ENCODE data around the gene KDM4C.
"Not testable (repeated sequence)": the region's sequence is repeated elsewhere in the genome, so short reads cannot be mapped to it uniquely, and the experiment has no call there.

KDM4C gene

DNA sequence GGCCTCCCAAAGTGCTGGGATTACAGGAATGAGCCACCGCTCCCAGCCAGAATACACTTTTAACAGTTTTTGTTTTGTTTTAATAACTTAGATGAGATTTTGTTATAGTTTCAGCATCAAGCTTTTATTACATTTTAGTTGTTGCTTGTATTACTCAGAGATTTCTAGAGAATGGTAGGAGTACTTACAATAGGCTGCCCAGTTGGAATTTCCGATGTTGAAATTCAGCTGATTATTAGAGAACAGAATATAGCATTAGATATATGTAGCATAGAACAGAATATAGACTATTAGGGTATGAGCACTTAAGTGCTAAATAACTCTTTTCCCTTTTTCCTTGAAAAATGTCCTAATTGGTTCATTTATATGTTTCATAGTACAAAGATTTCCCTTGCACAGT is 6.2 kb downstream of the KDM4C start:
- no peak for DNase-seq (ENCODE audit: low read depth in 3 of 3)

DNA sequence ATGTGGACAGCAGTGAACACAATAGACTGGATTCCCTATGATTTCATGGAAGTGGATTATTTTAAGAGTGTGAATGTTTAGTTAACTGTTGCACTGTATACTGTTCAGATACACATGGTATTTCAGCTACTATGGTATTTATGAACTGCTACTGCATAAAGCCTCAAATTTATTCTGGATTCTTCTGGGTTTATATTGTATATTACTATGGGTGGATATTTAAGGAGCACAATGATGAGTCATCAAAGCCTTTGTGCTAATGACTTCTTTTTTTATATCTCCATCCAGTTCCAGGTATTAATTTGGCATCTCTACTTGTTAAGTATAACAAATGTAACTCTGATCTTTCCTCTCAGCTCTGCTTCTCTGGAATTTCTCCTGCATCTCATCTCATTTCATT is 6.8 kb downstream of the KDM4C start:
- no peak for DNase-seq (ENCODE audit: low read depth in 3 of 3)

DNA sequence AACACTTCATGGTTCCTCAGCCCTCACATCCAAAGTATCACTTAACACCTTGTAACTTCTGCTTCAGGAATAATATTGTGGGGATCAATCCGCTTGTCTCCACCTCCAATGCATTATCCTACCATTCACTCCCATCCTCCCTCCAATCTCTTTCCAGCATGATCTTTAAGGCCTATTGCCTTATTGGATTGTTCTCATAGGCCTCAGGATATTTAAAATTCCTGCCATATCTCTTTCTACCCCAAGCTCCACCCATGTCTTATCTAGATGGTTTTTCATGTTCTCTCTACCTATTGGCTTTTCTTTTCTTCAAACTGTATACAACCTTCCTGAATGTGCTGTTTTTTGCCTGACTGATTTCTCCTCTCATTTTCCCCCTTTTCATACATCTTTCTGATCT is 7.2 kb downstream of the KDM4C start:
- DNase-seq (ENCODE audit: low read depth in 3 of 3), result no peak

DNA sequence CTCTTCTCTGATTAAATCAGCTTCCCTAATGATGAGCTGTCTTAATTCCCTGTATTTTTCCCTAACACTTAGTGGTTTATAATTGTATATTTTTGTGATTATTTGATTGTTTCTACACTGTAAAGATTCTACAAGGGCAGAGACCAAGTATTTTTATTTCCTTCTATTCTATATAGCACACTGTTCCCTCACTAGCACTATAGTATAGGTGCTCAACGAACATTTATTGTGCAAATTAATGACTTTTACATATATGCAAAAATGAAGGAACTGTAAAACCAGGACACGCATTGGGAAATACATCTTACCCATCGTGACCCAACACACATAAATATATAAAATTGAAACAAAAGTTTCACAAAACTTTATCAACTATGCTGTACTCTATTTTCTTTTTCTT is 7.6 kb downstream of the KDM4C start:
- DNase-seq (ENCODE audit: low read depth in 3 of 3), result no peak

DNA sequence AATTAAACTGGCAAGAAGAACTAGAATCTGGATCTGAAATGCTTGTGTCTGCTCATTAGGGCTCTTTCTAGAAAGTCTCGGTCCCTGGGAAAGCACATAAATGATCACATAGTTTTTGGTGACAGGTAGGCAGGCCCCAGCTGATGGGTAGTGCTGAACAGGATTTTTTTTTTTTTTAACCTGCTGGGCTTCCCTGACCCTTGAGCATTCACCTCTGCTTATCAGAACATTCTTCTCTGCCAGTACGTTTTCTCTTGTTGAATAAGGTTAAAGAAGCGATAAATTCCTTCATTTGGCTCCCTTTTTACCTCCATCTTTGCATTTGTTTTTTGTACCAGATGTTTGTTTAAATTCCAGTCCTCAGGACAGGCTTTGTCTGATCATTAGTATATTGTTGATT is 8.8 kb downstream of the KDM4C start:
- no peak for DNase-seq (ENCODE audit: low read depth in 3 of 3)

DNA sequence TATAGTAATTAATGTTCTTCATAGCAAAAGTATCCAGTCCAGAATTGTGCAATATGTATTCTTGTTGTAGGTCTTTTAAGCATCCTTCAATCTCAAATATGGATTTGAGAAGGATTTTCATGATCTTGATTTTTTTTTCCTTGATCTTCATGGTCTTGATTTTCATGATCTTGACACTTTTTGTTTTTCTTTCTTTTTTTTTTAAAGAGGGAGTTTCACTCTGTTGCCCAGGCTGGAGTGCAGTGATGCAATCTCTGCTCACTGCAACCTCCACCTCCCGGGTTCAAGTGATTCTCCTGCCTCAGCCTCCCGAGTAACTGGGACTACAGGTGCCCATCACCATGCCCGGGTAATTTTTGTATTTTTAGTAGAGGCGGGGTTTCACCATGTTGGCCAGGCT is 10.8 kb downstream of the KDM4C start:
- not testable (repeated sequence) for DNase-seq (ENCODE audit: low read depth in 3 of 3)

DNA sequence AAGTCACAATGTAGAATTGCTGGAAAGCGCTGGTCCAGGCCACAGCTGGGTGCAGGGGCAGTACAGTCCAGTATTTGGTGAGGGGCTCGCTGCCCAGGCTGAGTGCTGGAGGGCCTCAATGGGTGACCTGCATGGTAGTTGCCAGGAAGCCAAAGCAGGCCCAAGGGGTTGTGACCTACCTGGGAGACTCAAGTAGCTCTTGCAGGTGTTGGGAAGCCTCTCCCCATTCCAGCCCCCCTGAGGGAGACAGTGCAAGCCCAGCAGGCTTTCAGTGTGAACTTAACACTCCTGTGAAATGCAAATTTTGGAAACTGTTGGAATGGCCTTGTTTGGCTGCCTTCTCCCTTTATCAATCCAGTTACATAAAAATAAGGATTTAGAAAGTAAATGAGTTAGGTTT is 13.9 kb downstream of the KDM4C start:
- no peak for DNase-seq (ENCODE audit: low read depth in 3 of 3)

DNA sequence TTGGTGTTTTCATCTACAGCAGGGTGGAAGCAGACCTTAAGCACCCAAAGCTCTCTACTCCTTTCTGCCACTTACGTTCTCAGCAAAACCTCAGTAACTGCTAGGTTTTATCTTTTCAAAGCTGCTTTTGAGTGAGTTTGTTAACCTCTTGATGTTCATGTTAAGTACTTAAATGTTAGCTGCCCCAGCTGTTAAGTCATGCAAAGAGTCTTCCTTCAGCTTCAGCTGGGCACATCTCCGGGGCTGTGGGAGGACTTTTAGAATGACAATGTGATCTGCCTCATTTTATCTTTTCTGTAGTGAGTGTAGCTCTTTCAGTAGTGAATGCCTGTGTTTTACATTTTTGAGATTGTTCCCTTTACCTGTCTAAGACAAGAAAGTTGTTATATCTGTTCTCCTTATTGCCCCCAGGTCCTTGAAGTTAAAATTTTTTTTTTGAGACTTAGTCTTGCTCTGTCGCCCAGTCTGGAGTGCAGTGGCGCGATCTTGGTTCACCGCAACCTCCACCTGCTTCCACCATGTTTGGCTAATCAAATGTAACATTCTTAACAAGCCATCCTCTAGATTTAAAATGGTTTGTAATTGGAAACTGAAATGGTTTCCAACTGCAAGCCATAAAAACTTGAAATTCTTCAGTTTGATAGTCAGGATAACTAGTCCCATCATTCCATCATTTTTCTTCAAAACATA is 19.6 kb downstream of the KDM4C start:
- no peak for DNase-seq (ENCODE audit: low read depth in 3 of 3)

DNA sequence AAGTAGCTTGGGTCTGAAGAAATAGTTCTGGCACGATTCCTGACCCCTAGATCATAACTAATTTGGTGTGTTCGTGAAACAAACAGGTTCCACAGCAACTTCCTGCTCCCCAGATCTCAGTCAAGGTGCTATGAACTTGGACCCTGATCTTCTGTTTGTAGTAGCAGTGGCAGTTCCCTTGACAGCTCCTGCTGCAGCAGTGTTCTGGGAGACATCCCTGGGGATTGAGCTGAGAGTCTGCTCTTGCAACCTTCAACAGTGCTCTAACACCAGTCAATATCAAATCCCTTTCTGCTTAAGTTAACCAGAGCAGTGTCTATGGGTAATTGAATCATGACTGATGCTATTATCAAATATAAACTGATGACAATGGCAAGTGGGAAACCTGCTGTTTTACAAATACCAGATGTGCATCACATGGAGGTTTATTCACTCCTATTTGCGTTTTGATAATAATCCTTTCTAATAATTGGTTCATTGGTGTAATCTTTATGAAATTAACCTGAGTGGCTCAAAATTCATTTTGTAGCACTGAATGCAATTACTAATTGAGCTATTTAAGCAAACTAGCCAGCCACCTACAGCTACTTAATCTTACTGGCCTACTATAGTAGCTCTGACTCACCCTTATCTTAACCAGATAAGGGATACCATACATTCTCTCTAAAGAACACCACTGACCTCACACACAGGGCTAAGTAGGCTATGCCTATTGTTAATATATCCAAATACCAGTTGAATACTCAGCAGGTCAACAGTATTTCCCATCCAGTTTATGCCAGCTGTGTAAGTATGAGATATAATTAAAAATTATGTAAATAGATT is 21.9 kb downstream of the KDM4C start:
- DNase-seq (ENCODE audit: low read depth in 3 of 3), result no peak

DNA sequence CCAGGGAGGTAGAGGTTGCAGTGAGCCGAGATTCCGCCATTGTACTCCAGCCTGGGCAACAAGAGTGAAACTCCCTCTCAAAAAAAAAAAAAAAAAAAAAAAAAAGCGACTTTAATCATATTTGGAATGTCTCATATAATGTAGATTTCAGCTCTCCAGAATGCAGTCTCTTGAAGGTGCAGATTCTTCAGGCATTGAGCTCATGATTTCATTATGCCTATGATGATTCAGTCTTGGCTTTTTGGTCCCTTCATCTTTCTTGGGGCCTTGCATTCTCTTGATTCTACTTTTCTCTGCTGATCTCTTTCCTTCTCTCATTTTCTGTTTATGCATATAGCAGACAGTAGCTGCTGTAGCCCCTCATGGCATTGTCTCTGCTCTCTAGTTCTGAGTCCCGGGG is 22.9 kb downstream of the KDM4C start:
- no peak for DNase-seq (ENCODE audit: low read depth in 3 of 3)

DNA sequence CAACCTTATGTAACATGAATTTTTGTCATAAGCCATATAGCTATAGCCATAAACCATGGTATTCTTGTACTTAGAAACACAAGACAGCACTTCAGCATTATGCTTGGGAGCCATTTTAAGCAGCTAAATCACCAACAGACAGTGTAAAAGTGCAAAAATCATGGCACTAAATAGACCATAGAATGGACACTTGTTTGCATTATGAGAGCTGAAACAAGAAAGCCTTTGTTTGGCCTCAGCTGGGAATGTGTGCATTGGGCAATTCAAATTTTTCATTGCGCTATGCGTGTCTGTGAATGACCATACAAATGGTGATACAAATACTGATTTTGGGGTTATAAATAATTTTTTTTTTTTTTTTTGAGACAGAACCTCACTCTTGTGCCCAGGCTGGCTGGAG is 23.7 kb downstream of the KDM4C start:
- DNase-seq (ENCODE audit: low read depth in 3 of 3), result no peak

DNA sequence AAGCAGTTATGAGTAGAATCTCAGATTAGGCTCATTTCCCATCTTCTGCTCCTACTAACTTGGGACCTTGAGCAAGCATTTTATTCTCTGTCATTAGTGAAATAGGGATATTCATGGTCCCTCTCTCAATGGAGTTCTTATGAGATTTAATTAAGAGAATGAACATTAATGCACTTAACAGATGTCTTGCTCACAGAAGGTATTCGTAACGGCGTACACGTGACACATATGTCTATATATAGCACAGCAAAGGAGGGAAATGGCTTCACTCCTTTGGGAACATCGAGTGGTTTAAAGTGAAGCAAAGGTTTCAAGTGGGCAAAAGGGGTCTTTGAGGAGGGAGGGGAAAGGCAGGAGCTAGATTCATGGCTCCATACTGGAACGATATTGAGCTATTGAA is 24.6 kb downstream of the KDM4C start:
- no peak for DNase-seq (ENCODE audit: low read depth in 3 of 3)

DNA sequence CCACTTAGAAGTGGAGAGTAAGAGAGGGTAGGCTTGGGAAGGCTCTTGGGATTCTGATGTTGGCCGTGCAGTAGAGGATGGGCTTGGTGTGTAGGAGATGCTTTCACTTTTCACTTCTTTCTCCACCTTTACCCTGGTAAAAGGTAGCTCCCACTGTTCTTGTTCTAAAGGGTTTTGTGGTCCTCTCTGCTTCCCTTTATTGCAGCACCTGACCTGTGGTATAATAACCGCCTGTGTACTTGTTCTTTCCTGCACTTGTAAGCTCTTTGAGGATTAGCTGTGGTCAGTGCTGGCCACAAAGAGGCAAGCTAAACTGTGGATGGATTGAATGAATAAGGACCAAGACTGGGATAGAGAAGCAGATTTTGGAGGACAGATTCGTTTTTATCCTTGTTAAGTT is 25.2 kb downstream of the KDM4C start:
- no peak for DNase-seq (ENCODE audit: low read depth in 3 of 3)

DNA sequence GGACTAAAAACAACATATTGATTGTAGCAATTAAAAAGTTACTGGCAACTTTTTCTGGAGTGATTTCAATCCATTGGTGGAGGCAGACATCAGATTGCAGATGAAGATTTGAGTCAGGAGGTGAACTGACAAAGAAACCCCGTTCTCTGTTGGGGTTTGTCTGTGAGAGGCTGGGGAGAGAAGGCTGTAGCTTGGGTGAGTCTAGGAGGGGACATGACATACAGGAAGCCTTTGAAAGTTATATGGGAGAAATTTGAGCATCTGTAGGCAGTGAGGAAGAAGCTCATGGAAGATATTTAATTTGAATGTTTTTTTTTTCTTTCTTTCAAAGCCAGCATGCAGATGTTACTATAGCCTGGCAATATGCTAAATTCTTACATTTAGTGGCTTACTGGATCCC is 26.0 kb downstream of the KDM4C start:
- DNase-seq (ENCODE audit: low read depth in 3 of 3), result no peak

DNA sequence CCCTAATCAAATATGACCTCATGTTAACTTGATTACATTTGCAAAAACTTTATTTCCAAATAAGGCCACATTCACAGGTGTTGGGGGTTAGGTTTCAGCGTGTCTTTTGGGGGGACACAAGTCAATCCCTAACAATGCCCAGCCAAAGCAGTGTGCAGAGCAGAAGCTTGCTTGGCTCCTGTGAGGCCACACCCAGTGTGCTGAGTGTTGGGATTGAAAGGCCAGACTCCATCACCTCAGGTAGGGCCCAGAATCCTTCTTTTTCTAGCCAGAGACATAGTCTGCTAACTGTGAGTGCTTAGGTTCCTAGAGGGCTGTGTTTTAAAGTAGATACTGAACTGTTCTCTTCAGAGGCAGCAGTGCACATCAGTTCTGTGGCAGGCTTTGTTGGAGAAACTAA is 27.9 kb downstream of the KDM4C start:
- DNase-seq (ENCODE audit: low read depth in 3 of 3), result no peak

DNA sequence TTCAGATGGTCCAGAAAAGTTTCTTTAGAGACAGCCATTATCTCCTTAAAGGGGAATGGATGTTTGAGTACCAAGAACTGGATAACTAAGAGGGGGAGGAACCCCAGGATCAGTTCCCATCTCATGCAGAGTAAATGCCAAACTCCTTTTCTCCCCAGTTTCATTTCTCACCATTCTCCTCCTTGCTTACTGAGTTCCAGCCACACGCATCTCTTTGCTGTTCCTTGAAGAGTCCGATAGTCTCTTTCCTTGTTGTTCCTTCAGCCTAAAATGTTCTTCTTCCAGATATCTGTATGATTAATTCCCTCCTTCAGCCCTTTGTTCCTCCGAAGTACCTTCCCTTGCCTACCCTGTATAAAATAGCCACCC is 30.0 kb downstream of the KDM4C start:
- DNase-seq (ENCODE audit: low read depth in 3 of 3), result no peak

DNA sequence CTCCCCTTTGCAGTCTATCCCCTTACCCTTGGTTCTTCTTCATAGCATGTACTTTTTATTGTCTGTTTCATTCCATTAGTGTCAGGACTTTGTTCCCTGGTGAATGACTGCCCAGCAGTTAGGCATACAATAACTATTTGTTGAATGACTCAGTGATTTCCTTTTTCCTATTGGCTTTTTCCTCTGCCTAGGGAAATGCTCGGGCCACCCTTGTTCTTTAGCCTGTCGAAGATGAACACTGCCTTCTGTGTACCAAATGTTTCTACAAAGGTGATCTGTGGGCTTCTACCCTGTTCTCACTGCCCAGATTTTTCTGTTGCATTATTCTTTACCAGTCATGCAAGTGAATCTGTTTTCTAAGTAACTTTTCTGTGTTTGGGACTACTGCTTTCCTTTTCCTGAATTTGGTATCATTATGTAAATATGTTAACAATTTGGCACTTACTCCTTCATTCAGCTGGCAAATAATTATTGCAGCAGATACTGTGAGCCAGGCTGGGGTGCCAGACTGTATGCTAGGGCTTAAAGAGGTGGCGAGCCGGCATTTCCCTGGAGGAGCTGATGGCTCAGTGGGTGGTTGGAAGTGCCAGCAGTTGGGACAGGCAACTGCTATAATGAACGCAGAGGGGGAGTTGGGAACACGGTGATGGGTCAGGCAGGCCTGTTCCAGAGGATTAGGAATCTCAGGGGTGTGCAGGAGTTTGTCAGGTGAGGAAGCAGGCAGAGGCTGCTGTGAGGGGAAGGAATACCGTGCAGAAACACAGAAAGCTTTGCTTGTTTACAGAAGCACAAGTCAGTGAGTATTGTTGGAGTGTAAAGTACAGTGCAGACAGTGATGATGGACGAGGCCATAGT is 30.6 kb downstream of the KDM4C start:
- no peak for DNase-seq (ENCODE audit: low read depth in 3 of 3)

DNA sequence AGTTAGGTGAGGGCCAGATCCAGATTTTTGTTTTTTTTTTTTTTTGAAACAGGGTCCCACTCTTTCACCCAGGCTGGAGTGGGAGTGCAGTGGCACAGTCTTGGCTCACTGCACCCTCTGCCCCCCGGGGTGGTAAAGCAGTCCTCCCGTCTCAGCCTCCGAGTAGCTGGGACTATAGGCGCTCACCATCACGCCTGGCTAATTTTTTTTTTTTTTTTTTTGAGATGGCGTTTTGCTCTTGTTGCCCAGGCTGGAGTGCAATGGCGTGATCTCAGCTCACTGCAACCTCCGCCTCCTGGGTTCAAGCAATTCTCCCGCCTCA is 31.2 kb downstream of the KDM4C start:
- DNase-seq (ENCODE audit: low read depth in 3 of 3), result not testable (repeated sequence)

DNA sequence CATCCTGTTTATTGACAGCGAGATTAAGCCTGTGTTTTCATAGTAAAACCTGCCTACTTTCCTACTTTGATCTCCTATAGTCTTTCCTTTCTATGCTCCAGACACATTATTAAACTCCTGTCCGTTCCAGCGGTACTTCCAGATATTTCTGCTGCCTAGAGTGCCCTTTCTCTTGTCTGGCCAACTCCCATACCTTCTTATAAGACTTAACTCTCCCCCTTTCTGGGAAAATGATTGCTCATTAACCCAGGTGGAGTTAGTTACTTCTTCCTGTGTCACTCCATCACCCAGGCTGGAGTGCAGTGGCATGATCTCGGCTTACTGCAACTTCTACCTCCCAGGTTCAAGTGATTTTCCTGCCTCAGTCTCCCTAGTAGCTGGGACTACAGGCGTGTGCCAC is 33.1 kb downstream of the KDM4C start:
- no peak for DNase-seq (ENCODE audit: low read depth in 3 of 3)

DNA sequence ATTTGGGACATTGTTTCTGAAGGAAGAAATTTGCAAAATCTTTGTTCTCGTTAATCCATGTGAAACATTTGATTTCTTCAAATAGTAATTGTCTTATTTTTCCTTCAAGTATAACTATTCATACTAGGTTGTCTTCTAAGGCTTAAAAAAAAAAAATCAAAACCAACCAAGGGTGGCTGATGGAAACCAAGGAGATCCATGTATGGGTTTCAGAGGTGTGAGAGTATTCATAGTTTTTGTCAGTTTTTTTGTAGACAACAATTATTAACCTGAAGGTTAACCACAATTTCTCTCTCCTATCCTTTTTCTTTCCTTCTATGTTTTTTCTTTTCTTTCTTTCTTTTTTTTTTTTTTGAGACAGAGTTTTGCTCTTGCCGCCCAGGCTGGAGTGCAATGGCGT is 35.4 kb downstream of the KDM4C start:
- no peak for DNase-seq (ENCODE audit: low read depth in 3 of 3)

DNA sequence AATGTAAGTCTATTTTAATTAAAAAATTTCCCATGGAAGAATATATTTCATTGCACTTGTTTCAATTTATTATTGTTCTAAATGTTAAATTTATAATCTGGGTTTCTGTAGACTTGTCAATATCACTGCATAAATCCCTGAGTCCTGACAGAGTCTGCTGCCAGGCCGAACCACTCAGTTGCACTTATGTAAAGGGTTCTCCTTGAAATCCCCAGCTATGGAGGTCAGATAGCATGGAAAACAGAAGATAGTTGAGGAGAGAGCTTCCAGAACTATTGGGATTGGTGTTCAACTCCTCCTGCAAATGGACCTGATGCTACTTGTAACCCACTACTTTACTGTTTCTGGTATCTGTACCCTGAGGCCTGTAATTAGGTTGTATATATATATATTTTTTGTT is 37.2 kb downstream of the KDM4C start:
- no peak for DNase-seq (ENCODE audit: low read depth in 3 of 3)

DNA sequence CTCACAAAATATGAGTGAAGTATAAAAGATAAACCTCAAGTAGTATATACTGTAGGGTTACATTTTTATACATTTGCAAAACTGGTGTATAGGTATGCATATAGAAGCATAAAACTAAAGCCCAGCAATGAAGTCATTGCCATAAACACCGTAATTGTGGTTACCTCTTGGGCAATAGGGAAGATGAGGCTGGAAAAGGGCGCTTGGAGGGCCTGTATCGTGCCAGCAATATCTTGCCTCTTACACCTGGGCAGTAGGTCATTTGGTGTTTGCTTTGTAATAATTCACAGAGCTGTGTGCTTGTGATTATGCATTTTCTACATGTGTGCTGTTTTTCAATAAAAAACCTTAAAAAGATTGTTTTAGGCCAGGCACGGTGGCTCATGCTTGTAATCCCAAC is 45.2 kb downstream of the KDM4C start:
- no peak for DNase-seq (ENCODE audit: low read depth in 3 of 3)

DNA sequence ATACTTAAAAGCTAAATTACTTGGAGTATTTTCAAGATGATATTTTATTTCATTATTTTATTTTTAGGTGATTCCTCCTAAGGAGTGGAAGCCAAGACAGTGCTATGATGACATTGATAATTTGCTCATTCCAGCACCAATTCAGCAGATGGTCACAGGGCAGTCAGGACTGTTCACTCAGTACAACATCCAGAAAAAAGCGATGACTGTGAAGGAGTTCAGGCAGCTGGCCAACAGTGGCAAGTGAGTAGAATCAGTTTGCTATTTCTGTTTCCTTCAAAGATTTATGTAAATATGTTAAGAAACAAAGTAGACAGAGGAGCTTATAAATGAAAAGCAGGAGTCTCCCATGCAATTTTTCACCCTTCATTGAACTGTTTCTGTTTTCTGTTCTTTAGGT is 47.8 kb downstream of the KDM4C start:
- no peak for DNase-seq (ENCODE audit: low read depth in 3 of 3)

Data from stimulated activated CD4-positive, alpha-beta T cell treated with anti-CD3 and anti-CD28 coated beads, TNF-alpha, amount 100 ng/mL, for 48 hours (primary cell).